Progenitor cell of endocrine pancreas (in vitro differentiated cells): ENCODE measurements around the gene HBD. TPM values are rescaled to one million over a fixed set of nuclear protein-coding genes. Genes with fewer than 3 reads are reported as not detected.
"Not testable (repeated sequence)": the region's sequence is repeated elsewhere in the genome, so short reads cannot be mapped to it uniquely, and the experiment has no call there.

ENCODE experiments used
- DNase-seq: peaks from one replicate; pipeline ENCODE4 v3.0.0; 2021; ENCODE audit warnings: low spot score; ENCODE audit not compliant: unreplicated experiment
- H3K27ac Mint-ChIP-seq: 2 replicates; pipeline ENCODE4 v1.8.0; 2021; ENCODE audit warnings: mild to moderate bottlenecking, moderate library complexity, mixed read lengths
- H3K27me3 Mint-ChIP-seq: 2 replicates; pipeline ENCODE4 v1.8.0; 2021; ENCODE audit warnings: mixed read lengths
- H3K36me3 Mint-ChIP-seq: 2 replicates; pipeline ENCODE4 v1.8.0; 2022; ENCODE audit warnings: mixed read lengths; ENCODE audit not compliant: insufficient read depth
- H3K4me1 Mint-ChIP-seq: 2 replicates; pipeline ENCODE4 v1.8.0; 2021; ENCODE audit warnings: low read depth, mixed read lengths
- H3K4me3 Mint-ChIP-seq: 2 replicates; pipeline ENCODE4 v1.8.0; 2021; ENCODE audit warnings: low read depth, mild to moderate bottlenecking, moderate library complexity, mixed read lengths
- H3K9me3 Mint-ChIP-seq: 2 replicates; pipeline ENCODE4 v1.8.0; 2021; ENCODE audit warnings: low read depth, mixed read lengths
- total RNA-seq: library from RNA; stranded (reverse); gene quantifications from 2 replicates; pipeline ENCODE4 v1.2.1, GENCODE V29; 2021
- TF ChIP-seq, protein P1 (sequence below): fragments of 200-600 bp; sonication (generic); IDR thresholded peaks from one replicate; pipeline ENCODE4 v1.5.0; 2021; ENCODE audit warnings: antibody characterized with exemption, mild to moderate bottlenecking; ENCODE audit not compliant: unreplicated experiment

The HBD gene
- total RNA-seq, 1 donor from 2014 or later: not detected

GRCh38 chr11:5252192-5252918, 18.1 kb upstream of the HBD start:
- H3K36me3 Mint-ChIP-seq: no peaks in the 10 kb centered on the region
- peaks cover 15% of the 10 kb centered on the region for H3K27me3 Mint-ChIP-seq
- no peak overlapping the region for H3K4me3 Mint-ChIP-seq
- H3K4me1 Mint-ChIP-seq: peaks cover 4% of the 10 kb centered on the region
- TF ChIP-seq, protein P1, sequence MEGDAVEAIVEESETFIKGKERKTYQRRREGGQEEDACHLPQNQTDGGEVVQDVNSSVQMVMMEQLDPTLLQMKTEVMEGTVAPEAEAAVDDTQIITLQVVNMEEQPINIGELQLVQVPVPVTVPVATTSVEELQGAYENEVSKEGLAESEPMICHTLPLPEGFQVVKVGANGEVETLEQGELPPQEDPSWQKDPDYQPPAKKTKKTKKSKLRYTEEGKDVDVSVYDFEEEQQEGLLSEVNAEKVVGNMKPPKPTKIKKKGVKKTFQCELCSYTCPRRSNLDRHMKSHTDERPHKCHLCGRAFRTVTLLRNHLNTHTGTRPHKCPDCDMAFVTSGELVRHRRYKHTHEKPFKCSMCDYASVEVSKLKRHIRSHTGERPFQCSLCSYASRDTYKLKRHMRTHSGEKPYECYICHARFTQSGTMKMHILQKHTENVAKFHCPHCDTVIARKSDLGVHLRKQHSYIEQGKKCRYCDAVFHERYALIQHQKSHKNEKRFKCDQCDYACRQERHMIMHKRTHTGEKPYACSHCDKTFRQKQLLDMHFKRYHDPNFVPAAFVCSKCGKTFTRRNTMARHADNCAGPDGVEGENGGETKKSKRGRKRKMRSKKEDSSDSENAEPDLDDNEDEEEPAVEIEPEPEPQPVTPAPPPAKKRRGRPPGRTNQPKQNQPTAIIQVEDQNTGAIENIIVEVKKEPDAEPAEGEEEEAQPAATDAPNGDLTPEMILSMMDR: no peak
- no peaks in the 10 kb centered on the region for H3K9me3 Mint-ChIP-seq
- no peak overlapping the region for H3K27ac Mint-ChIP-seq
- no peak for DNase-seq

DNA sequence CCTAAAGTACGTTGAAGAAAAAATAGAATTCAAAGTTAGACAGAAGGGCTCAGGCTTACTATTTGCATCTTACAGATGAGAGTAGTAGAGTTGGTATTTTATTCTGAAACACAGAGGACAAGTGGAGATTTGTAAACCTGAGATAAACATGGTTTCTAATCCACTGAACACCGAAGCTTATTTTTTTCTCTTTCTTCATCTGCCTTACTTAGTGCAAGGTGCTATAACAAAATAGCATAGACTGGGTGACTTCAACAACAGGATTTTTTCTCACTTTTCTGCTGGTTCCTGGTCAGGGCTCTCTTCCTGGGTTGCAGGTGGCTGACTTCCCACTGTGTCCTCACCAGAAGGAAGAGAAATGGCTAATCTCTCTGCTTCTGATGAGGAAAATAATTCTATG, 17.5 kb upstream of the HBD start:
- Mint-ChIP-seq H3K4me1 (peaks cover under 1% of the 10 kb centered on the region), H3K9me3 (no peaks in the 10 kb centered on the region), H3K4me3 (no peak overlapping the region), H3K27me3 (peaks cover 17% of the 10 kb centered on the region), H3K27ac (no peak overlapping the region), H3K36me3 (no peaks in the 10 kb centered on the region)
- TF ChIP-seq, protein P1: no peak
- no peak for DNase-seq

- Mint-ChIP-seq H3K9me3 (no peaks in the 10 kb centered on the region), H3K27me3 (peaks cover 20% of the 10 kb centered on the region), H3K36me3 (no peaks in the 10 kb centered on the region), H3K4me1 (no peaks in the 10 kb centered on the region), H3K4me3 (no peak overlapping the region), H3K27ac (no peak overlapping the region)
- TF ChIP-seq, protein P1: no peak
- DNase-seq: no peak
These were observed 16.4 kb upstream of the HBD start for GRCh38 chr11:5250543-5251204.

DNA sequence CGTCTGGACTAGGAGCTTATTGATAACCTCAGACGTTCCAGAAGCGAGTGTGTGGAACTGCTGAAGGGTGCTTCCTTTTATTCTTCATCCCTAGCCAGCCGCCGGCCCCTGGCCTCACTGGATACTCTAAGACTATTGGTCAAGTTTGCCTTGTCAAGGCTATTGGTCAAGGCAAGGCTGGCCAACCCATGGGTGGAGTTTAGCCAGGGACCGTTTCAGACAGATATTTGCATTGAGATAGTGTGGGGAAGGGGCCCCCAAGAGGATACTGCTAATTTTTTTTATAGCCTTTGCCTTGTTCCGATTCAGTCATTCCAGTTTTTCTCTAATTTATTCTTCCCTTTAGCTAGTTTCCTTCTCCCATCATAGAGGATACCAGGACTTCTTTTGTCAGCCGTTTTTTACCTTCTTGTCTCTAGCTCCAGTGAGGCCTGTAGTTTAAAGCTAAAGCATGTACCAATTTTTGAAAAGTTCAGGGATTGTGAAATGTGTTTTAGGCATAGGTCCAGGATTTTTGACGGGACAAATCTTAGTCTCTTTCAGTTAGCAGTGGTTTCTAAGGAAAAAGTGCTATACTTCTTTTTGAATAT, 15.6 kb upstream of the HBD start, which contains the start of gene HBG1:
Gene HBG1 (minus strand): TSS at position 51 of the 590 bp plus-strand sequence. CDS start 53 bp downstream, outside the sequence.
- H3K9me3 Mint-ChIP-seq, H3K4me3 Mint-ChIP-seq, H3K36me3 Mint-ChIP-seq, H3K27ac Mint-ChIP-seq, DNase-seq, H3K4me1 Mint-ChIP-seq: not testable (repeated sequence)
- peaks cover 20% of the 10 kb centered on the region for H3K27me3 Mint-ChIP-seq

GRCh38 chr11:5248498-5248897, 14.2 kb upstream of the HBD start:
- H3K27me3 Mint-ChIP-seq: peaks cover 20% of the 10 kb centered on the region
- H3K9me3 Mint-ChIP-seq, H3K36me3 Mint-ChIP-seq, H3K4me1 Mint-ChIP-seq, DNase-seq, H3K27ac Mint-ChIP-seq, H3K4me3 Mint-ChIP-seq: not testable (repeated sequence)

- Mint-ChIP-seq H3K27me3 (peaks cover 16% of the 10 kb centered on the region), H3K36me3 (no peaks in the 10 kb centered on the region), H3K27ac (no peak overlapping the region), H3K4me3 (no peak overlapping the region), H3K9me3 (no peaks in the 10 kb centered on the region), H3K4me1 (no peaks in the 10 kb centered on the region)
- no peak for DNase-seq
- TF ChIP-seq, protein P1: no peak
These were observed 13.3 kb upstream of the HBD start for GRCh38 chr11:5247472-5248192.
